ENCODE results near the gene ABCC1.

The ABCC1 gene

DNA sequence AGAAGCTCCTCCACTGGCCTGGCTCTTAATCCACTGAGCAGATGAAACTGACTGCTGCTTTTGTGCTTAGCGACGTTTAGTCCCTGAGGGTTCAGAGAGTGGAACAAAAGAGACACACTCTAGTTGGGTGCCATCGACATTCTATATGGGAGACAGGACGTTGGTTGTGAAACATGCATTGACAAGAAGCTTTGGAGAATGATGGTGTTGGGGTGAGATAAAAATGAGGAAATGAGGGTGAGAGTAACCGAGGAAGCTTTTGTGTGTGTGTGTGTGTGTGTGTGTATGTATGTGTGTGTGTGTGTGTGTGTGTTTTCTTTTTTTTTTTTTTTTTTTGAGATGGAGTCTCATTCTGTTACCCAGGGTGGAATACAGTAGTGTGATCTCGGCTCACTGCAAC, 89.5 kb downstream of the ABCC1 start:
- Histone ChIP-seq H3K4me1 (ENCODE audit: control insufficient read depth, insufficient read depth, low read length) (no peaks in the 10 kb centered on the region), H3K36me3 (ENCODE audit: control insufficient read depth in 2 of 2, insufficient read depth in 1 of 2, low read length in 2 of 2) (peaks cover 0 to 49% of the 10 kb centered on the region in 2 experiments; a peak in 2 of 3 replicates), H3K27ac (ENCODE audit: extremely low read depth, low read depth, low read length) (no peak overlapping the region), H3K9me3 (ENCODE audit: control insufficient read depth, insufficient read depth, low read depth, low read length) (no peaks in the 10 kb centered on the region), H3K4me3 (ENCODE audit: low read depth, low read length) (no peak overlapping the region)
- ChIA-PET CTCF (no interaction called here), POLR2A (no interaction called here)
- no peak for TF ChIP-seq ZNF837 (tag by site-specific recombination; IDR thresholded peaks at IDR 0.05)
- TF ChIP-seq, protein P1, sequence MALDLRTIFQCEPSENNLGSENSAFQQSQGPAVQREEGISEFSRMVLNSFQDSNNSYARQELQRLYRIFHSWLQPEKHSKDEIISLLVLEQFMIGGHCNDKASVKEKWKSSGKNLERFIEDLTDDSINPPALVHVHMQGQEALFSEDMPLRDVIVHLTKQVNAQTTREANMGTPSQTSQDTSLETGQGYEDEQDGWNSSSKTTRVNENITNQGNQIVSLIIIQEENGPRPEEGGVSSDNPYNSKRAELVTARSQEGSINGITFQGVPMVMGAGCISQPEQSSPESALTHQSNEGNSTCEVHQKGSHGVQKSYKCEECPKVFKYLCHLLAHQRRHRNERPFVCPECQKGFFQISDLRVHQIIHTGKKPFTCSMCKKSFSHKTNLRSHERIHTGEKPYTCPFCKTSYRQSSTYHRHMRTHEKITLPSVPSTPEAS (tag by site-specific recombination; IDR thresholded peaks at IDR 0.05), result peak; percentile 81

DNA sequence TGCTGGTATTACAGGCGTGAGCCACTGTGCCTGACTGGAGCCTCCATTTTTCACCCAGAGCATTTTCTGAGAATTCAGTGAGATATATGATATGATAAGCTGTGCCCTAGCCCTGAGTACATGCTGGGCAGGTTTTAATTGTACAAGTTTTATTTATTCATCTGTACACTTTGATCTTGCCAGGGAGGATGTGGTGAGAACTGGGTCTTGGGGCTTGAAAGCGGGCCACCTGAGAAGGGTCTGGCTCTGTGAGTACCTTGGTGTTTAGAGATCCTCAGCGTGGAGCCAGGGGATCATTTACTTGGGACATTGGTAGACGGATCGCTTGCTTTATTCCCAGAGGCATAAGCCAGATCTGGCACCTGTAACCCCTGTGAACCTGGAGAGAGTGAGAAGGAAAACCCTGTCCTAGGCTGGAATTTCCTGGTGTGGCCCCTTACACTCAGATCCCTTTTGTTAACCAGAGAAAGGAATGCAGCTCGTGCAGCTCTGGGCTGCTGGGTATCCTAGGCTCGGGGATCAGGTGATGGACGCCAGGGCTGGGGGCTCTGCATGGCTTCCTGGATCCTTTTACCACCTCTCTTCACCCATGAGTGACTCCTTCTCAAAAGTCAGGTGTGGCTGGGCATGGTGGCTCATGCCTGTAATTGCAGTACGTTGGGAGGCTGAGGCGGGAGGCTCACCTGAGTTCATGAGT, 91.9 kb downstream of the ABCC1 start:
- ChIA-PET CTCF (interaction anchor here (1.0 kb wide), 1 partner anchor 167 kb away, joined by 5 read pairs; no protein-coding TSS in a partner anchor), POLR2A (no interaction called here)
- H3K4me1 ChIP-seq (ENCODE audit: control insufficient read depth, insufficient read depth, low read length), result no peaks in the 10 kb centered on the region
- no peak overlapping the region for H3K4me3 ChIP-seq (ENCODE audit: low read depth, low read length)
- TF ChIP-seq ZNF514 (tag by site-specific recombination; IDR thresholded peaks at IDR 0.05), result no peak
- no peak for TF ChIP-seq ZNF184 (tag by site-specific recombination; IDR thresholded peaks at IDR 0.05)
- no peak for TF ChIP-seq ZSCAN23 (tag by site-specific recombination; IDR thresholded peaks at IDR 0.05)
- no peak for TF ChIP-seq ZNF121 (tag by site-specific recombination; IDR thresholded peaks at IDR 0.05)
- no peak for TF ChIP-seq ZNF76 (tag by site-specific recombination; IDR thresholded peaks at IDR 0.05; ENCODE audit: borderline replicate concordance, low read depth)
- no peak for TF ChIP-seq ZNF830 (tag by site-specific recombination; IDR thresholded peaks at IDR 0.05; ENCODE audit: low read depth)
- TF ChIP-seq SCRT1 (tag by site-specific recombination; IDR thresholded peaks at IDR 0.05; ENCODE audit: borderline replicate concordance), result no peak
- H3K36me3 ChIP-seq (ENCODE audit: control insufficient read depth in 2 of 2, insufficient read depth in 1 of 2, low read length in 2 of 2), result peaks cover 0 to 64% of the 10 kb centered on the region in 2 experiments; a peak in 2 of 3 replicates
- no peaks in the 10 kb centered on the region for H3K9me3 ChIP-seq (ENCODE audit: control insufficient read depth, insufficient read depth, low read depth, low read length)
- H3K27ac ChIP-seq (ENCODE audit: extremely low read depth, low read depth, low read length), result no peak overlapping the region

DNA sequence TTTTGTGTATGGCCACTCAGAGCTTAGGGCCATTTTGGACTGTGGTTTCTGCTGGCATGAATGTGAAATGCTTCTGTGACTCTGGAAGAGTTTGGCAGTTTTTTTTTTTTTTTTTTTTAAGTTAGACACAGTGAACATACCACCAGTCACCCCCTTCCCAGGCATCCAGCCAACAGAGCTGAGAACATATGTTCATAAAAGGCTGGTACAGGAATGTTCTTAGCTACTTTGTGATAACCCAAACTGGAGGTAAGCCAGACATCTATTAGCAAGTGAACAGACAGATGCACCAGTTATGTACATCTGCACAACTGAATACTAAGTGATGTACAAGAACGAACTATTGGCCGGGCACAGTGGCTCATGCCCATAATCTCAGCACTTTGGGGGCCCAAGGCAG, 92.7 kb downstream of the ABCC1 start:
- CTCF ChIA-PET, result interaction anchor here (1.0 kb wide), 1 partner anchor 167 kb away, joined by 5 read pairs; no protein-coding TSS in a partner anchor
- POLR2A ChIA-PET, result no interaction called here
- TF ChIP-seq SCRT1 (tag by site-specific recombination; IDR thresholded peaks at IDR 0.05; ENCODE audit: borderline replicate concordance), result no peak
- no peak for TF ChIP-seq ZNF311 (tag by site-specific recombination; IDR thresholded peaks at IDR 0.05; ENCODE audit: borderline replicate concordance)
- TF ChIP-seq ZNF266 (tag by site-specific recombination; IDR thresholded peaks at IDR 0.05; ENCODE audit: low read depth), result no peak
- TF ChIP-seq, protein P2, sequence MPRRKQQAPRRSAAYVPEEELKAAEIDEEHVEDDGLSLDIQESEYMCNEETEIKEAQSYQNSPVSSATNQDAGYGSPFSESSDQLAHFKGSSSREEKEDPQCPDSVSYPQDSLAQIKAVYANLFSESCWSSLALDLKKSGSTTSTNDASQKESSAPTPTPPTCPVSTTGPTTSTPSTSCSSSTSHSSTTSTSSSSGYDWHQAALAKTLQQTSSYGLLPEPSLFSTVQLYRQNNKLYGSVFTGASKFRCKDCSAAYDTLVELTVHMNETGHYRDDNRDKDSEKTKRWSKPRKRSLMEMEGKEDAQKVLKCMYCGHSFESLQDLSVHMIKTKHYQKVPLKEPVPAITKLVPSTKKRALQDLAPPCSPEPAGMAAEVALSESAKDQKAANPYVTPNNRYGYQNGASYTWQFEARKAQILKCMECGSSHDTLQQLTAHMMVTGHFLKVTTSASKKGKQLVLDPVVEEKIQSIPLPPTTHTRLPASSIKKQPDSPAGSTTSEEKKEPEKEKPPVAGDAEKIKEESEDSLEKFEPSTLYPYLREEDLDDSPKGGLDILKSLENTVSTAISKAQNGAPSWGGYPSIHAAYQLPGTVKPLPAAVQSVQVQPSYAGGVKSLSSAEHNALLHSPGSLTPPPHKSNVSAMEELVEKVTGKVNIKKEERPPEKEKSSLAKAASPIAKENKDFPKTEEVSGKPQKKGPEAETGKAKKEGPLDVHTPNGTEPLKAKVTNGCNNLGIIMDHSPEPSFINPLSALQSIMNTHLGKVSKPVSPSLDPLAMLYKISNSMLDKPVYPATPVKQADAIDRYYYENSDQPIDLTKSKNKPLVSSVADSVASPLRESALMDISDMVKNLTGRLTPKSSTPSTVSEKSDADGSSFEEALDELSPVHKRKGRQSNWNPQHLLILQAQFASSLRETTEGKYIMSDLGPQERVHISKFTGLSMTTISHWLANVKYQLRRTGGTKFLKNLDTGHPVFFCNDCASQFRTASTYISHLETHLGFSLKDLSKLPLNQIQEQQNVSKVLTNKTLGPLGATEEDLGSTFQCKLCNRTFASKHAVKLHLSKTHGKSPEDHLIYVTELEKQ (tag by site-specific recombination; IDR thresholded peaks at IDR 0.05; ENCODE audit: borderline replicate concordance), result no peak

DNA sequence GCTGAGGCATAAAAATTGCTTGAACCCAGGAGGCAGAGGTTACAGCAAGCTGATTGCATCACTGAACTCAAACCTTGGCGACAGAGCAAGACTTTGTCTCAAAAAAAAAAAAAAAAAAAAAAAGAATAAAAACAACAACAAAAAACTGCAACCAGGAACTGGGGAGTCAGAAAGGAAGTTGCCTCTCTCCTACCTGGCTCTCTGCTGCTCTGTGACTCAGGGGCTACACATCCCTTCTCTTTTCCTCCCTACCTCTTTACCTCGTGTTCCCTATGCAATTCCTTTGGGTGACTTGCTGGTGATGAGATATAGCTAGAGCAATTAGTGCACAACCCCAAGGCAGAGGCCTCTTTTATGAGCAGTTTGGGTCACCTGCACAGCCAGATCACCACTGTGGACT, 95.9 kb downstream of the ABCC1 start:
- no peak overlapping the region for H3K4me3 ChIP-seq (ENCODE audit: low read depth, low read length)
- CTCF ChIA-PET, result interaction anchor here (0.7 to 0.8 kb wide), 2 partner anchors 10 to 12 kb away, joined by 4 read pairs; no protein-coding TSS in a partner anchor
- H3K36me3 ChIP-seq (ENCODE audit: control insufficient read depth in 2 of 2, insufficient read depth in 1 of 2, low read length in 2 of 2), result peaks cover 10 to 69% of the 10 kb centered on the region in 2 experiments; a peak in 2 of 3 replicates
- H3K27ac ChIP-seq (ENCODE audit: extremely low read depth, low read depth, low read length), result no peak overlapping the region
- TF ChIP-seq ZNF121 (tag by site-specific recombination; IDR thresholded peaks at IDR 0.05) (no peak), GFI1B (tag by site-specific recombination; IDR thresholded peaks at IDR 0.05) (no peak), ZNF366 (tag by site-specific recombination; conservative IDR thresholded peaks at IDR 0.05) (no peak)
- TF ChIP-seq, protein P3, sequence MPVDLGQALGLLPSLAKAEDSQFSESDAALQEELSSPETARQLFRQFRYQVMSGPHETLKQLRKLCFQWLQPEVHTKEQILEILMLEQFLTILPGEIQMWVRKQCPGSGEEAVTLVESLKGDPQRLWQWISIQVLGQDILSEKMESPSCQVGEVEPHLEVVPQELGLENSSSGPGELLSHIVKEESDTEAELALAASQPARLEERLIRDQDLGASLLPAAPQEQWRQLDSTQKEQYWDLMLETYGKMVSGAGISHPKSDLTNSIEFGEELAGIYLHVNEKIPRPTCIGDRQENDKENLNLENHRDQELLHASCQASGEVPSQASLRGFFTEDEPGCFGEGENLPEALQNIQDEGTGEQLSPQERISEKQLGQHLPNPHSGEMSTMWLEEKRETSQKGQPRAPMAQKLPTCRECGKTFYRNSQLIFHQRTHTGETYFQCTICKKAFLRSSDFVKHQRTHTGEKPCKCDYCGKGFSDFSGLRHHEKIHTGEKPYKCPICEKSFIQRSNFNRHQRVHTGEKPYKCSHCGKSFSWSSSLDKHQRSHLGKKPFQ (tag by site-specific recombination; IDR thresholded peaks at IDR 0.05), result no peak
- TF ChIP-seq, protein P4, sequence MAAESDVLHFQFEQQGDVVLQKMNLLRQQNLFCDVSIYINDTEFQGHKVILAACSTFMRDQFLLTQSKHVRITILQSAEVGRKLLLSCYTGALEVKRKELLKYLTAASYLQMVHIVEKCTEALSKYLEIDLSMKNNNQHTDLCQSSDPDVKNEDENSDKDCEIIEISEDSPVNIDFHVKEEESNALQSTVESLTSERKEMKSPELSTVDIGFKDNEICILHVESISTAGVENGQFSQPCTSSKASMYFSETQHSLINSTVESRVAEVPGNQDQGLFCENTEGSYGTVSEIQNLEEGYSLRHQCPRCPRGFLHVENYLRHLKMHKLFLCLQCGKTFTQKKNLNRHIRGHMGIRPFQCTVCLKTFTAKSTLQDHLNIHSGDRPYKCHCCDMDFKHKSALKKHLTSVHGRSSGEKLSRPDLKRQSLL (tag by site-specific recombination; IDR thresholded peaks at IDR 0.05), result no peak
- TF ChIP-seq, protein P5, sequence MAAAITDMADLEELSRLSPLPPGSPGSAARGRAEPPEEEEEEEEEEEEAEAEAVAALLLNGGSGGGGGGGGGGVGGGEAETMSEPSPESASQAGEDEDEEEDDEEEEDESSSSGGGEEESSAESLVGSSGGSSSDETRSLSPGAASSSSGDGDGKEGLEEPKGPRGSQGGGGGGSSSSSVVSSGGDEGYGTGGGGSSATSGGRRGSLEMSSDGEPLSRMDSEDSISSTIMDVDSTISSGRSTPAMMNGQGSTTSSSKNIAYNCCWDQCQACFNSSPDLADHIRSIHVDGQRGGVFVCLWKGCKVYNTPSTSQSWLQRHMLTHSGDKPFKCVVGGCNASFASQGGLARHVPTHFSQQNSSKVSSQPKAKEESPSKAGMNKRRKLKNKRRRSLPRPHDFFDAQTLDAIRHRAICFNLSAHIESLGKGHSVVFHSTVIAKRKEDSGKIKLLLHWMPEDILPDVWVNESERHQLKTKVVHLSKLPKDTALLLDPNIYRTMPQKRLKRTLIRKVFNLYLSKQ (tag by site-specific recombination; IDR thresholded peaks at IDR 0.05; ENCODE audit: borderline replicate concordance), result no peak
- H3K9me3 ChIP-seq (ENCODE audit: control insufficient read depth, insufficient read depth, low read depth, low read length), result no peaks in the 10 kb centered on the region
- H3K4me1 ChIP-seq (ENCODE audit: control insufficient read depth, insufficient read depth, low read length), result no peaks in the 10 kb centered on the region
- POLR2A ChIA-PET, result no interaction called here

More for the DNA sequence above, 92.7 kb downstream of the ABCC1 start:
- H3K4me1 ChIP-seq (ENCODE audit: control insufficient read depth, insufficient read depth, low read length), result no peaks in the 10 kb centered on the region
- H3K9me3 ChIP-seq (ENCODE audit: control insufficient read depth, insufficient read depth, low read depth, low read length), result no peaks in the 10 kb centered on the region
- H3K4me3 ChIP-seq (ENCODE audit: low read depth, low read length), result no peak overlapping the region
- H3K27ac ChIP-seq (ENCODE audit: extremely low read depth, low read depth, low read length), result no peak overlapping the region
- H3K36me3 ChIP-seq (ENCODE audit: control insufficient read depth in 2 of 2, insufficient read depth in 1 of 2, low read length in 2 of 2), result peaks cover 0 to 64% of the 10 kb centered on the region in 2 experiments; a peak in 2 of 3 replicates
